Fibroblast of lung (primary cell): Measurements from ENCODE around the gene H2AZ2. TPM values are rescaled to one million over a fixed set of nuclear protein-coding genes. Genes with fewer than 3 reads are reported as not detected.

Experiments
- DNase-seq, 2 donors: peaks; one replicate each; pipeline versions ENCODE4 v3.0.0 to v3.0.0-alpha.2; 2010; ENCODE audit warnings: low read depth in 2 of 2
- H2AFZ ChIP-seq: 2 replicates; pipeline ENCODE4 v1.5.1; 2012; ENCODE audit warnings: low read length, control low read depth, inconsistent platforms
- H3K27ac ChIP-seq: 2 replicates; pipeline ENCODE4 v1.5.1; 2011; ENCODE audit warnings: low read length, control low read depth; ENCODE audit not compliant: insufficient read depth
- H3K27me3 ChIP-seq: 2 replicates; pipeline ENCODE4 v1.5.1; 2011; ENCODE audit warnings: mild to moderate bottlenecking, low read length; ENCODE audit not compliant: control insufficient read depth, insufficient read depth
- H3K36me3 ChIP-seq: 2 replicates; pipeline ENCODE4 v1.5.1; 2011; ENCODE audit warnings: low read length; ENCODE audit not compliant: control insufficient read depth, insufficient read depth
- H3K4me1 ChIP-seq: 2 replicates; pipeline ENCODE4 v1.5.1; 2011; ENCODE audit warnings: low read length; ENCODE audit not compliant: control insufficient read depth, insufficient read depth; ENCODE audit errors: extremely low read depth
- H3K4me2 ChIP-seq: 2 replicates; pipeline ENCODE4 v1.5.1; 2011; ENCODE audit warnings: low read length, control low read depth; ENCODE audit not compliant: insufficient read depth; ENCODE audit errors: extremely low read depth
- H3K4me3 ChIP-seq, 4 experiments: fragments of 200-600 bp in 1 of 4; sonication (generic) in 1 of 4; replicated peaks in 1 of 4; 2 replicates each; pipeline ENCODE4 v1.5.1; 2011 to 2016; ENCODE audit warnings: low read length in 4 of 4, low read depth in 3 of 4, mild to moderate bottlenecking in 3 of 4, control low read depth in 2 of 4, inconsistent platforms in 1 of 4, mixed read lengths in 1 of 4; ENCODE audit not compliant: insufficient read depth in 1 of 4; ENCODE audit errors: control extremely low read depth in 1 of 4
- H3K79me2 ChIP-seq: 2 replicates; pipeline ENCODE4 v1.5.1; 2012; ENCODE audit warnings: mild to moderate bottlenecking, low read length, inconsistent platforms; ENCODE audit not compliant: control insufficient read depth, insufficient read depth
- H3K9ac ChIP-seq: 2 replicates; pipeline ENCODE4 v1.5.1; 2011; ENCODE audit warnings: mild to moderate bottlenecking, low read length, control low read depth; ENCODE audit not compliant: insufficient read depth
- H3K9me3 ChIP-seq: 2 replicates; pipeline ENCODE4 v1.5.1; 2012; ENCODE audit warnings: low read depth, low read length; ENCODE audit not compliant: control insufficient read depth, insufficient read depth
- H4K20me1 ChIP-seq: 2 replicates; pipeline ENCODE4 v1.5.1; 2011; ENCODE audit warnings: low read length; ENCODE audit not compliant: control insufficient read depth, insufficient read depth; ENCODE audit errors: extremely low read depth
- EZH2 ChIP-seq: IDR thresholded peaks from 2 replicates; pipeline ENCODE4 v1.5.1; 2012; ENCODE audit warnings: low read length, control low read depth, mild to moderate bottlenecking; ENCODE audit errors: missing control alignments
- polyA plus RNA-seq, 2 donors: library from polyadenylated mRNA; depleted of rRNA in 1 of 2; stranded (reverse) in 1 of 2; unstranded in 1 of 2; fragments of >200 nt; gene quantifications; 2 replicates each; pipeline ENCODE4 v1.2.1, GENCODE V29; 2011 to 2012; ENCODE audit warnings: missing spikeins in 1 of 2
- total RNA-seq: library from RNA; depleted of rRNA; stranded (reverse); fragments of >200 nt; gene quantifications from 2 replicates; pipeline ENCODE4 v1.2.1, GENCODE V29; 2014
- TF ChIP-seq, protein P1 (sequence below), 2 donors: IDR thresholded peaks in 1 of 2; conservative IDR thresholded peaks in 1 of 2; 1 replicate in 1 of 2; 2 replicates in 1 of 2; pipeline ENCODE4 v1.5.1; 2011 to 2012; ENCODE audit warnings: low read length in 2 of 2, control low read depth in 1 of 2, inconsistent platforms in 1 of 2, low read depth in 1 of 2, mild to moderate bottlenecking in 1 of 2

Gene H2AZ2
- total and polyA plus RNA-seq, 2 donors (not counting 1 experiment from before 2014, with no cell fraction given) = 170 to 230 TPM

DNA sequence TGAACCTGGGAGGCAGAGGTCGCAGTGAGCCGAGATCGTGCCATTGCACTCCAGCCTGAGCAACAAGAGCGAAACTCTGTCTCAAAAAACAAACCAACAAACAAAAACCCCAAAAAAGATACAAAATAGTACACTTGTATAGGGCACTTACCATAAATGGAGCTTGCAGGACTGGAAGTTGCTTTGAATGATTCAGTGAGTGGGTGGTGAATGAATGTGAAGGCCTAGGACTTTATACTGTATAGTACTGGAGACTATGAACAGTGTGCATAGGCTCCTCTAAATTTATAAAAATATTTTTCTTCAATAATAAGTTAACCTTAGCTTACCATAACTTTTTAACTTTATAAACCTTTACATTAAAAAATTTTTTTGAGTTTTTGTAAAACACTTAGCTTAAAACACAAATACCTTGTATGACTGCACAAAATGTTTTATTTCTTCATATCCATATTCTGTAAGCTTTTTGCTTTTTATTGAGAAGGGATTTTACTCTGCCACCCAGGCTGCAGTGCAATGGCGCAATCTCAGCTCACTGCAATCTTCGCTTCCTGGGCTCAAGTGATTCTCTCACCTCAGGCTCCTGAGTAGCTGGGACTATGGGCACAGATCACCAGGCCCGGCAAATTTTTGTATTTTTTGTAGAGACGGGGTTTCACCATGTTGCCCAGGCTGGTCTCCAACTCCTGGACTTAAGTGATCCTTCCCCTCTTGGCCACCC, 6.9 kb upstream of the H2AZ2 start:
- H3K27ac ChIP-seq = no peak overlapping the region
- no peak overlapping the region for H2AFZ ChIP-seq
- peak in 1 of 2 donors; percentile 57 for DNase-seq
- H3K4me3 ChIP-seq = no peak overlapping the region
- no peak overlapping the region for H3K9ac ChIP-seq
- H3K4me1 ChIP-seq = peaks cover 3% of the 10 kb centered on the region
- H4K20me1 ChIP-seq = no peaks in the 10 kb centered on the region
- H3K79me2 ChIP-seq = no peaks in the 10 kb centered on the region
- no peaks in the 10 kb centered on the region for H3K36me3 ChIP-seq
- no peaks in the 10 kb centered on the region for H3K27me3 ChIP-seq
- no peak for TF ChIP-seq EZH2
- TF ChIP-seq, protein P1, sequence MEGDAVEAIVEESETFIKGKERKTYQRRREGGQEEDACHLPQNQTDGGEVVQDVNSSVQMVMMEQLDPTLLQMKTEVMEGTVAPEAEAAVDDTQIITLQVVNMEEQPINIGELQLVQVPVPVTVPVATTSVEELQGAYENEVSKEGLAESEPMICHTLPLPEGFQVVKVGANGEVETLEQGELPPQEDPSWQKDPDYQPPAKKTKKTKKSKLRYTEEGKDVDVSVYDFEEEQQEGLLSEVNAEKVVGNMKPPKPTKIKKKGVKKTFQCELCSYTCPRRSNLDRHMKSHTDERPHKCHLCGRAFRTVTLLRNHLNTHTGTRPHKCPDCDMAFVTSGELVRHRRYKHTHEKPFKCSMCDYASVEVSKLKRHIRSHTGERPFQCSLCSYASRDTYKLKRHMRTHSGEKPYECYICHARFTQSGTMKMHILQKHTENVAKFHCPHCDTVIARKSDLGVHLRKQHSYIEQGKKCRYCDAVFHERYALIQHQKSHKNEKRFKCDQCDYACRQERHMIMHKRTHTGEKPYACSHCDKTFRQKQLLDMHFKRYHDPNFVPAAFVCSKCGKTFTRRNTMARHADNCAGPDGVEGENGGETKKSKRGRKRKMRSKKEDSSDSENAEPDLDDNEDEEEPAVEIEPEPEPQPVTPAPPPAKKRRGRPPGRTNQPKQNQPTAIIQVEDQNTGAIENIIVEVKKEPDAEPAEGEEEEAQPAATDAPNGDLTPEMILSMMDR (conservative IDR thresholded peaks at IDR 0.05 in 1 of 2, IDR thresholded peaks at IDR 0.05 in 1 of 2; ENCODE audit: low read depth in 1 of 2, low read length in 2 of 2) = no peak
- no peak overlapping the region for H3K4me2 ChIP-seq
- H3K9me3 ChIP-seq = no peaks in the 10 kb centered on the region

DNA sequence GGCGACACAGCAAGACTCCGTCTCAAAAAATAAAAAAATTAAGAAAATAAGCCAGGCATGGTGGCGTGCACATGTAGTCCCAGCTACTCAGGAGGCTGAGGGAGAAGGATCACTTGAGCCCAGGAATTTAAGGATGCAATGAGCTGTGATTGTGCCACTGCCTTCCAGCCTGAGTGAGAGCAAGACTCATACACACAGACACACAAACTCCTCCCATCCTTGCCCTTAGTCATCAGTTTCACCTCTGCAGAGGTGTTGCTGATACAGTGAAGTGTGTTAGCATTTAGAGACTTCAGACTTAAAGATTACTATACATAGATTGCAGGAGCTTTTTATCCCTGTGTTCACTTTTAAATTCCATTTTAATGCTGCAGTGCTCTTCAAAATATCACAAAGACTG, 5.5 kb upstream of the H2AZ2 start:
- no peaks in the 10 kb centered on the region for H4K20me1 ChIP-seq
- no peak overlapping the region for H2AFZ ChIP-seq
- no peak overlapping the region for H3K27ac ChIP-seq
- no peak overlapping the region for H3K4me3 ChIP-seq
- H3K79me2 ChIP-seq = no peaks in the 10 kb centered on the region
- no peak for TF ChIP-seq EZH2
- TF ChIP-seq, protein P1 (conservative IDR thresholded peaks at IDR 0.05 in 1 of 2, IDR thresholded peaks at IDR 0.05 in 1 of 2; ENCODE audit: low read depth in 1 of 2, low read length in 2 of 2) = no peak
- H3K4me1 ChIP-seq = peaks cover 3% of the 10 kb centered on the region
- no peak overlapping the region for H3K9ac ChIP-seq
- H3K4me2 ChIP-seq = no peak overlapping the region
- H3K27me3 ChIP-seq = no peaks in the 10 kb centered on the region
- H3K9me3 ChIP-seq = no peaks in the 10 kb centered on the region
- DNase-seq = no peak
- no peaks in the 10 kb centered on the region for H3K36me3 ChIP-seq

DNA sequence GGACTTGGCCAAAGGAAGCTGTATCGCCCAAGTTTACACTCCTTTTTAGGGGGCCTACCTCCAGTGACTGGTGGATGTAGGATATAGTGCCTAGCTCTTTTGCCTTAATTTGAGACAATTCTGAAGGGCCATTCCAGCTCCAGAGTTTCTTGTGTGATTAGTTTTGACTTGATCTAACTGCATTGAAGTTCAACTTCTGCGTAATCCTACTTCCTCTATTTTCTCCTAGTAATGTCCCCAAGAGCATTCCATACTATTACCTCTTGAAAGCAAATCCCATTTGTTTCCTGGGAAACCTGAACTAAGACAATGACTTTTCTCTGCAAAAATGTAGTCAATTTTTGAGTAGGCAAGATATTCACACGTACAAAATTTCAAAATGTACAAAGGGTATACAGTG, 4.7 kb upstream of the H2AZ2 start:
- no peak for DNase-seq
- Histone ChIP-seq H3K9me3 (no peaks in the 10 kb centered on the region), H3K4me2 (no peak overlapping the region), H3K79me2 (no peaks in the 10 kb centered on the region), H3K9ac (no peak overlapping the region), H3K27ac (no peak overlapping the region), H3K4me3 (no peak overlapping the region), H3K4me1 (peaks cover 3% of the 10 kb centered on the region), H3K27me3 (no peaks in the 10 kb centered on the region), H4K20me1 (no peaks in the 10 kb centered on the region), H2AFZ (no peak overlapping the region), H3K36me3 (no peaks in the 10 kb centered on the region)
- TF ChIP-seq EZH2 = no peak
- TF ChIP-seq, protein P1 (conservative IDR thresholded peaks at IDR 0.05 in 1 of 2, IDR thresholded peaks at IDR 0.05 in 1 of 2; ENCODE audit: low read depth in 1 of 2, low read length in 2 of 2) = no peak
